ENCODE measurements around the gene USP25.

DNA sequence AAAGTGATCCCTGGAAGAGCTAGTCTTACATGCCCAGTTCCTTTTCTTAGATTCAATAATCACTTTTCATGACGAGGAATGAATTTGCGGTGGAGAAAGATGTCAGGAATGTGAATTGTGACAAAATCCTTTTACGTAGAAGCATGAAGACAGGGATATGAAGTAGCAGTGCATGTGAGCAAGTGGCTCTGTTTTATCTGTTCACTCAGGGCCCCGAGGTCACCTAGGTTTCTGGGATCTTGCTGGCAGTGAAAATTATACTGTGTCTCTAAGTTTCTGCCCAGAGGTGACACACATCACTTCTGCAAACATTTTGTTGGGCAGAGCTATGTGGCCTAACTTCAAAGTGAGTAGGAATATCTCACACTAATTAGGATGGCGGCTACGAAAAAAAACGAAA, 79.3 kb downstream of the USP25 start:
- TF ChIP-seq, protein P1, sequence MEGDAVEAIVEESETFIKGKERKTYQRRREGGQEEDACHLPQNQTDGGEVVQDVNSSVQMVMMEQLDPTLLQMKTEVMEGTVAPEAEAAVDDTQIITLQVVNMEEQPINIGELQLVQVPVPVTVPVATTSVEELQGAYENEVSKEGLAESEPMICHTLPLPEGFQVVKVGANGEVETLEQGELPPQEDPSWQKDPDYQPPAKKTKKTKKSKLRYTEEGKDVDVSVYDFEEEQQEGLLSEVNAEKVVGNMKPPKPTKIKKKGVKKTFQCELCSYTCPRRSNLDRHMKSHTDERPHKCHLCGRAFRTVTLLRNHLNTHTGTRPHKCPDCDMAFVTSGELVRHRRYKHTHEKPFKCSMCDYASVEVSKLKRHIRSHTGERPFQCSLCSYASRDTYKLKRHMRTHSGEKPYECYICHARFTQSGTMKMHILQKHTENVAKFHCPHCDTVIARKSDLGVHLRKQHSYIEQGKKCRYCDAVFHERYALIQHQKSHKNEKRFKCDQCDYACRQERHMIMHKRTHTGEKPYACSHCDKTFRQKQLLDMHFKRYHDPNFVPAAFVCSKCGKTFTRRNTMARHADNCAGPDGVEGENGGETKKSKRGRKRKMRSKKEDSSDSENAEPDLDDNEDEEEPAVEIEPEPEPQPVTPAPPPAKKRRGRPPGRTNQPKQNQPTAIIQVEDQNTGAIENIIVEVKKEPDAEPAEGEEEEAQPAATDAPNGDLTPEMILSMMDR (IDR thresholded peaks at IDR 0.05): no peak
- TF ChIP-seq ZFX (IDR thresholded peaks at IDR 0.05; ENCODE audit: borderline replicate concordance): no peak

All from 22Rv1 (cell line).